ENCODE measurements around the gene SHISA9.

Gene SHISA9

DNA sequence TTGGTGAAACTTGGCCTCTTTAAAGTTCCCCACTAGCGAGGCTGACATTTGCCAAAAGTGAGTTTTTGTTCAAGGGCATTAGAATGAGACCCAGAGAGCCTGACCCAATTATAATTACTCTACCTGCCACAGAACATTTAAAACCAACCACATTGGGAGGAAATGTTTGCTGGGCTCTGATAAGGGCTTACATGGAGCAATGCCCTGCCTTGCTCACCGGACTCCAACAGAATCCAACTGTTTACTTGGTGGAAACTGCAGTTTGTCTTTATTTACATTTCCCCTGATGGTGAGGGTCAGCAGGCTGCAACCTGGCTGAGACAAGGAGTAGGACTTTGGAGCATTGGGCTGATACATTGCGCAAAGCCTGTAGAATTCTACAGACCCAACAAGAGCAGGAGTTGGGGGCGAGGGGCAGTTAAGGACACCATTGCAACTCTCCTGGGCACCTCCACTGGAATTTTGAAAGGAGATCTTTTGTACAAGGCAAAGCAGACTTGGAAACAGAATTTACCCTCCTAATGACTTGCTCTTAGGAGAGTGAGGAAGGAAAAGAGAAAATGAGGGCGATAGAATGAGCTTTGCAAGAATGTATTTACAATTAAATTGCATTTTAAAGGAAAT, 368.6 kb downstream of the SHISA9 start:
- DNase-seq (ENCODE audit: low read depth), result no peak

DNA sequence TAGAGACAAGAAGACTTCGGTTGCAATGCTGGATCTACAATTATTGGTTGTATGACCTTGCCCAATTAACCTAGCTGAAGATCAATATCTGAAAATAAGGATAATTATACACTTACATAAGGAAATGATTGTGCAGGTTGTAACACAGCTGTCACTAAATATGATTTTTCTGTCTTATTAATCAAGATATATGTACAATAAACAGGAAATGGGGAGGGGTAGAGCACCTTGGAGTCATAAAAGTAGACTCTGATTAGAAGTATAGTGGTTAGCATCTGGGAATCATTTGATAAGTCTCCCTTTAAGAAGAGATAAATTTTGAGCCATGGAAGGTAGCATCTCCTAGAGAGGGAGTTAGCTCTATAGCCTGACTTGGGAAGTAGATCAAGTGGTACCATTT, 369.2 kb downstream of the SHISA9 start:
- no peak for DNase-seq (ENCODE audit: low read depth)

DNA sequence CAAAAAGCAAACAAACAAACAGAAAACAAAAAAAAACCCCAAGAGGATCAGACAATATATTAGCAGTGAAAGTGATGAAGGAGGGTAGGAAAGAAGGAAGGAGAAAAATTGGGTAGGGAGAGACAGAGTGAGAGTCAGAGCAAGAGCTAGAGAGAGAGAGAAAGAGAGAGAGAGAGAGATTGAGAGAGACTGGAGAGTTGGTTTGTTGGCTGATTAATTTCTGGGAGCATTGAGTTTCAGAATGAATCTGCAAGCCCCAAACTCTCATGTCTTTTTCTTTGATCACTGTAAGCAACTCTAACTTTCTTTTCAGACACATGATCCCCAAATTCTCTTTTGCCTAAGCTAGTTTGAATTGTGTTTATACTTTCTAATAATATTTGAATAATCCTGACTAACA, 388.1 kb downstream of the SHISA9 start:
- DNase-seq (ENCODE audit: low read depth), result no peak
